Measurements from ENCODE around the gene NME7. TPM values are rescaled to one million over a fixed set of nuclear protein-coding genes. Genes with fewer than 3 reads are reported as not detected.
"Not testable (repeated sequence)": the region's sequence is repeated elsewhere in the genome, so short reads cannot be mapped to it uniquely, and the experiment has no call there.

The NME7 gene
- total RNA-seq, 1 experiment from 2014 or later = 13.8 TPM

DNA sequence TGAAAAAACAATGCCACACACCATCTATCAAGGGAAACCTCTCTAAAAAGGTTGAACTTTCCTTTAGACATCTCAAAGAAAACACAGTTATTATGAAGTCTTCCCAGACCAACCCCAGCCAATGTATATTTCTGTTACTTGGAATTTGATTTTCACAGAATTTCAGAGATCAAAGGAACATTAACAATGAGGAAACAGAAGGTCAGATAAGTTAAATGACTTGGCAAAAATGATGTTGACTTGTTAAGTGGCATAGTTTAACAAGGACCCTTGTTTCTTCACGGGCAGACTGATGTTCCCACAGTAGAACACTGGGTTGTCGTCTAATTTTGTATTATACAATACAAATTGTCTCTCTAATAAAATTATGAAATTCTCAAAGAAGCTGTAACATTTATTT lies 29.0 kb downstream of the NME7 start:
- TF ChIP-seq ZNF232 (CRISPR knock-in tag; IDR thresholded peaks at IDR 0.05) (no peak), NFATC4 (CRISPR knock-in tag; IDR thresholded peaks at IDR 0.05) (no peak), ZNF263 (CRISPR knock-in tag; IDR thresholded peaks at IDR 0.05; ENCODE audit: low read depth) (no peak), MXD4 (CRISPR knock-in tag; IDR thresholded peaks at IDR 0.05; ENCODE audit: borderline replicate concordance) (no peak), SMAD4 (CRISPR knock-in tag; IDR thresholded peaks at IDR 0.05) (no peak)
- TF ChIP-seq, protein P1, sequence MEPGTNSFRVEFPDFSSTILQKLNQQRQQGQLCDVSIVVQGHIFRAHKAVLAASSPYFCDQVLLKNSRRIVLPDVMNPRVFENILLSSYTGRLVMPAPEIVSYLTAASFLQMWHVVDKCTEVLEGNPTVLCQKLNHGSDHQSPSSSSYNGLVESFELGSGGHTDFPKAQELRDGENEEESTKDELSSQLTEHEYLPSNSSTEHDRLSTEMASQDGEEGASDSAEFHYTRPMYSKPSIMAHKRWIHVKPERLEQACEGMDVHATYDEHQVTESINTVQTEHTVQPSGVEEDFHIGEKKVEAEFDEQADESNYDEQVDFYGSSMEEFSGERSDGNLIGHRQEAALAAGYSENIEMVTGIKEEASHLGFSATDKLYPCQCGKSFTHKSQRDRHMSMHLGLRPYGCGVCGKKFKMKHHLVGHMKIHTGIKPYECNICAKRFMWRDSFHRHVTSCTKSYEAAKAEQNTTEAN (CRISPR knock-in tag; IDR thresholded peaks at IDR 0.05) = no peak
- TF ChIP-seq, protein P2, sequence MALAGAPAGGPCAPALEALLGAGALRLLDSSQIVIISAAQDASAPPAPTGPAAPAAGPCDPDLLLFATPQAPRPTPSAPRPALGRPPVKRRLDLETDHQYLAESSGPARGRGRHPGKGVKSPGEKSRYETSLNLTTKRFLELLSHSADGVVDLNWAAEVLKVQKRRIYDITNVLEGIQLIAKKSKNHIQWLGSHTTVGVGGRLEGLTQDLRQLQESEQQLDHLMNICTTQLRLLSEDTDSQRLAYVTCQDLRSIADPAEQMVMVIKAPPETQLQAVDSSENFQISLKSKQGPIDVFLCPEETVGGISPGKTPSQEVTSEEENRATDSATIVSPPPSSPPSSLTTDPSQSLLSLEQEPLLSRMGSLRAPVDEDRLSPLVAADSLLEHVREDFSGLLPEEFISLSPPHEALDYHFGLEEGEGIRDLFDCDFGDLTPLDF (CRISPR knock-in tag; IDR thresholded peaks at IDR 0.05) = no peak
- TF ChIP-seq, protein P3, sequence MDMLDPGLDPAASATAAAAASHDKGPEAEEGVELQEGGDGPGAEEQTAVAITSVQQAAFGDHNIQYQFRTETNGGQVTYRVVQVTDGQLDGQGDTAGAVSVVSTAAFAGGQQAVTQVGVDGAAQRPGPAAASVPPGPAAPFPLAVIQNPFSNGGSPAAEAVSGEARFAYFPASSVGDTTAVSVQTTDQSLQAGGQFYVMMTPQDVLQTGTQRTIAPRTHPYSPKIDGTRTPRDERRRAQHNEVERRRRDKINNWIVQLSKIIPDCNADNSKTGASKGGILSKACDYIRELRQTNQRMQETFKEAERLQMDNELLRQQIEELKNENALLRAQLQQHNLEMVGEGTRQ (CRISPR knock-in tag; IDR thresholded peaks at IDR 0.05) = no peak
- TF ChIP-seq, protein P4, sequence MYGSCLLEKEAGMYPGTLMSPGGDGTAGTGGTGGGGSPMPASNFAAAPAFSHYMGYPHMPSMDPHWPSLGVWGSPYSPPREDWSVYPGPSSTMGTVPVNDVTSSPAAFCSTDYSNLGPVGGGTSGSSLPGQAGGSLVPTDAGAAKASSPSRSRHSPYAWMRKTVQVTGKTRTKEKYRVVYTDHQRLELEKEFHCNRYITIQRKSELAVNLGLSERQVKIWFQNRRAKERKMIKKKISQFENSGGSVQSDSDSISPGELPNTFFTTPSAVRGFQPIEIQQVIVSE (CRISPR knock-in tag; IDR thresholded peaks at IDR 0.05; ENCODE audit: borderline replicate concordance) = no peak
- TF ChIP-seq, protein P5, sequence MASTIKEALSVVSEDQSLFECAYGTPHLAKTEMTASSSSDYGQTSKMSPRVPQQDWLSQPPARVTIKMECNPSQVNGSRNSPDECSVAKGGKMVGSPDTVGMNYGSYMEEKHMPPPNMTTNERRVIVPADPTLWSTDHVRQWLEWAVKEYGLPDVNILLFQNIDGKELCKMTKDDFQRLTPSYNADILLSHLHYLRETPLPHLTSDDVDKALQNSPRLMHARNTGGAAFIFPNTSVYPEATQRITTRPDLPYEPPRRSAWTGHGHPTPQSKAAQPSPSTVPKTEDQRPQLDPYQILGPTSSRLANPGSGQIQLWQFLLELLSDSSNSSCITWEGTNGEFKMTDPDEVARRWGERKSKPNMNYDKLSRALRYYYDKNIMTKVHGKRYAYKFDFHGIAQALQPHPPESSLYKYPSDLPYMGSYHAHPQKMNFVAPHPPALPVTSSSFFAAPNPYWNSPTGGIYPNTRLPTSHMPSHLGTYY (CRISPR knock-in tag; IDR thresholded peaks at IDR 0.05) = no peak
- H3K9me3 Mint-ChIP-seq = peaks cover 29% of the 10 kb centered on the region
- no peak overlapping the region for H3K27ac Mint-ChIP-seq
- DNase-seq (ENCODE audit: low spot score) = no peak
- ATAC-seq = no peak
- ChIA-PET POLR2A (no interaction called here), CTCF (no interaction called here)
- H3K4me1 Mint-ChIP-seq = peaks cover 12% of the 10 kb centered on the region
- H3K36me3 Mint-ChIP-seq = peaks cover 32% of the 10 kb centered on the region
- H3K4me3 Mint-ChIP-seq = no peak overlapping the region
- H3K27me3 Mint-ChIP-seq (ENCODE audit: low read depth) = no peaks in the 10 kb centered on the region

DNA sequence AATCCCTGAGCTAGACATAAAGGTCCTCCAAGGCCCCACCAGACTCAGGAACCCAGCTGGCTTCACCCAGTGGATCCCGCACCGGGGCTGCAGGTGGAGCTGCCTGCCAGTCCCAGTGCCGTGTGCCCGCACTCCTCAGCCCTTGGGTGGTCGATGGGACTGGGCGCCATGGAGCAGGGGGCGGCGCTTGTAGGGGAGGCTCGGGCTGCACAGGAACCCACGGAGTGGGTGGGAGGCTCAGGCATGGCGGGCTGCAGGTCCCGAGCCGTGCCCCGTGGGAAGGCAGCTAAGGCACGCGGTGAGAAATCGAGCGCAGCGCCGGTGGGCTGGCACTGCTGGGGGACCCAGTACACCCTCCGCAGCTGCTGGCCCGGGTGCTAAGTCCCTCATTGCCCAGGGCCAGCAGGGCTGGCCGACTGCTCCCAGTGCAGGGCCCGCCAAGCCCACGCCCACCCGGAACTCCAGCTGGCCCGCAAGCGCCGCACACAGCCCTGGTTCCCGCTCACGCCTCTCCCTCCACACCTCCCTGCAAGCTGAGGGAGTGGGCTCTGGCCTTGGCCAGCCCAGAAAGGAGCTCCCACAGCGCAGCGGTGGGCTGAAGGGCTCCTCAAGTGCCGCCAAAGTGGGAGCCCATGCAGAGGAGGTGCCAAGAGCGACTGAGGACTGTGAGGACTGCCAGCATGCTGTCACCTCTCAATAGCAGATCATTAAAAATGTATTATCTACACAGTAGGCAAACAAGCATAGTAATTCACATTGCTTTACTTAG lies 30.5 kb downstream of the NME7 start:
- H3K36me3 Mint-ChIP-seq = peaks cover 32% of the 10 kb centered on the region
- ATAC-seq; H3K4me3 Mint-ChIP-seq; H3K27ac Mint-ChIP-seq; POLR2A ChIA-PET; DNase-seq (ENCODE audit: low spot score); H3K27me3 Mint-ChIP-seq (ENCODE audit: low read depth): not testable (repeated sequence)
- H3K9me3 Mint-ChIP-seq = peaks cover 29% of the 10 kb centered on the region
- CTCF ChIA-PET = interaction anchor here (1.8 kb wide), 1 partner anchor 12 kb away, joined by 3 read pairs; no protein-coding TSS in a partner anchor
- H3K4me1 Mint-ChIP-seq = peaks cover 12% of the 10 kb centered on the region

DNA sequence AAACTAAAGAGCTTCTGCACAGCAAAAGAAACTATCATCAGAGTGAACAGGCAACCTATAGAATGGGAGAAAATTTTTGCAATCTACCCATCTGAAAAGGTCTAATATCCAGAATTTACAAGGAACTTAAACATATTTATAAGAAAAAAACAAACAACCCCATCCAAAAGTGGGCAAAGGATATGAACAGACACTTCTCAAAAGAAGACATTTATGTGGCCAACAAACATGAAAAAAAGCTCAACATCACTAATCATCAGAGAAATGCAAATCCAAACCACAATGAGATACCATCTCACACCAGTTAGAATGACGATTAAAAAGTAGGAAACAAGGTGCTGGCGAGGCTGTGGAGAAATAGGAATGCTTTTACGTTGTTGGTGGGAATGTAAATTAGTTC lies 32.9 kb downstream of the NME7 start:
- CTCF ChIA-PET, ATAC-seq: not testable (repeated sequence)

DNA sequence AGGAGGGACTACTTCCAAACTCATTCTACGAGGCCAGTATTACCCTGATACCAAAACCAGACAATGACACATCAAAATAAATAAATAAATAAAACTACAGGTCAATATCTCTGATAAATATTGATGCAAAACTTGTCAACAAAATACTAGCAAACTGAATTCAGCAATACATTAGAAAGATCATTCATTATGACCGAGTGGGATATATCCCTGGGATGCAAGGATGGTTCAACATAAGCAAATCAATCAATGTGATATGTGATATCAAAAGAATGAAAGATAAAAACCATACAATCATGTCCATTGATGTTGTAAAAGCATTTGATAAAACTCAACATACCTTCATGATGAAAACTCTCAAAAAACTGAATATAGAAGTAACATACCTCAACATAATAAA lies 36.7 kb downstream of the NME7 start:
- CTCF ChIA-PET = no interaction called here
- ATAC-seq = no peak
- TF ChIP-seq, protein P6, sequence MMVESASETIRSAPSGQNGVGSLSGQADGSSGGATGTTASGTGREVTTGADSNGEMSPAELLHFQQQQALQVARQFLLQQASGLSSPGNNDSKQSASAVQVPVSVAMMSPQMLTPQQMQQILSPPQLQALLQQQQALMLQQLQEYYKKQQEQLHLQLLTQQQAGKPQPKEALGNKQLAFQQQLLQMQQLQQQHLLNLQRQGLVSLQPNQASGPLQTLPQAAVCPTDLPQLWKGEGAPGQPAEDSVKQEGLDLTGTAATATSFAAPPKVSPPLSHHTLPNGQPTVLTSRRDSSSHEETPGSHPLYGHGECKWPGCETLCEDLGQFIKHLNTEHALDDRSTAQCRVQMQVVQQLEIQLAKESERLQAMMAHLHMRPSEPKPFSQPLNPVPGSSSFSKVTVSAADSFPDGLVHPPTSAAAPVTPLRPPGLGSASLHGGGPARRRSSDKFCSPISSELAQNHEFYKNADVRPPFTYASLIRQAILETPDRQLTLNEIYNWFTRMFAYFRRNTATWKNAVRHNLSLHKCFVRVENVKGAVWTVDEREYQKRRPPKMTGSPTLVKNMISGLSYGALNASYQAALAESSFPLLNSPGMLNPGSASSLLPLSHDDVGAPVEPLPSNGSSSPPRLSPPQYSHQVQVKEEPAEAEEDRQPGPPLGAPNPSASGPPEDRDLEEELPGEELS (CRISPR knock-in tag; IDR thresholded peaks at IDR 0.05) = no peak
- TF ChIP-seq CBFB (CRISPR knock-in tag; IDR thresholded peaks at IDR 0.05; ENCODE audit: low read depth) (no peak), ESRRA (CRISPR knock-in tag; IDR thresholded peaks at IDR 0.05; ENCODE audit: borderline replicate concordance) (no peak)
- TF ChIP-seq, protein P7, sequence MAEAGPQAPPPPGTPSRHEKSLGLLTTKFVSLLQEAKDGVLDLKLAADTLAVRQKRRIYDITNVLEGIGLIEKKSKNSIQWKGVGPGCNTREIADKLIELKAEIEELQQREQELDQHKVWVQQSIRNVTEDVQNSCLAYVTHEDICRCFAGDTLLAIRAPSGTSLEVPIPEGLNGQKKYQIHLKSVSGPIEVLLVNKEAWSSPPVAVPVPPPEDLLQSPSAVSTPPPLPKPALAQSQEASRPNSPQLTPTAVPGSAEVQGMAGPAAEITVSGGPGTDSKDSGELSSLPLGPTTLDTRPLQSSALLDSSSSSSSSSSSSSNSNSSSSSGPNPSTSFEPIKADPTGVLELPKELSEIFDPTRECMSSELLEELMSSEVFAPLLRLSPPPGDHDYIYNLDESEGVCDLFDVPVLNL (CRISPR knock-in tag; IDR thresholded peaks at IDR 0.05; ENCODE audit: borderline replicate concordance, low read depth) = no peak
- TF ChIP-seq, protein P8, sequence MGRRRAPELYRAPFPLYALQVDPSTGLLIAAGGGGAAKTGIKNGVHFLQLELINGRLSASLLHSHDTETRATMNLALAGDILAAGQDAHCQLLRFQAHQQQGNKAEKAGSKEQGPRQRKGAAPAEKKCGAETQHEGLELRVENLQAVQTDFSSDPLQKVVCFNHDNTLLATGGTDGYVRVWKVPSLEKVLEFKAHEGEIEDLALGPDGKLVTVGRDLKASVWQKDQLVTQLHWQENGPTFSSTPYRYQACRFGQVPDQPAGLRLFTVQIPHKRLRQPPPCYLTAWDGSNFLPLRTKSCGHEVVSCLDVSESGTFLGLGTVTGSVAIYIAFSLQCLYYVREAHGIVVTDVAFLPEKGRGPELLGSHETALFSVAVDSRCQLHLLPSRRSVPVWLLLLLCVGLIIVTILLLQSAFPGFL (CRISPR knock-in tag; IDR thresholded peaks at IDR 0.05; ENCODE audit: borderline replicate concordance) = no peak

More for the DNA sequence above, 32.9 kb downstream of the NME7 start:
- H3K27ac Mint-ChIP-seq; DNase-seq (ENCODE audit: low spot score); POLR2A ChIA-PET; H3K4me1 Mint-ChIP-seq; H3K4me3 Mint-ChIP-seq; H3K27me3 Mint-ChIP-seq (ENCODE audit: low read depth): not testable (repeated sequence)
- H3K9me3 Mint-ChIP-seq = peaks cover 28% of the 10 kb centered on the region
- H3K36me3 Mint-ChIP-seq = peaks cover 18% of the 10 kb centered on the region

More for the DNA sequence above, 36.7 kb downstream of the NME7 start:
- Mint-ChIP-seq H3K27ac (no peak overlapping the region), H3K36me3 (peaks cover 11% of the 10 kb centered on the region), H3K9me3 (peaks cover 23% of the 10 kb centered on the region), H3K4me3 (no peak overlapping the region), H3K4me1 (peaks cover 3% of the 10 kb centered on the region; the same call in 1 of the 2 replicates), H3K27me3 (ENCODE audit: low read depth) (no peaks in the 10 kb centered on the region; the same call in 1 of the 2 replicates)
- POLR2A ChIA-PET = no interaction called here
- DNase-seq (ENCODE audit: low spot score) = no peak

Measured in WTC11 (cell line).